Measurements from ENCODE around the gene PSMA6.

DNA sequence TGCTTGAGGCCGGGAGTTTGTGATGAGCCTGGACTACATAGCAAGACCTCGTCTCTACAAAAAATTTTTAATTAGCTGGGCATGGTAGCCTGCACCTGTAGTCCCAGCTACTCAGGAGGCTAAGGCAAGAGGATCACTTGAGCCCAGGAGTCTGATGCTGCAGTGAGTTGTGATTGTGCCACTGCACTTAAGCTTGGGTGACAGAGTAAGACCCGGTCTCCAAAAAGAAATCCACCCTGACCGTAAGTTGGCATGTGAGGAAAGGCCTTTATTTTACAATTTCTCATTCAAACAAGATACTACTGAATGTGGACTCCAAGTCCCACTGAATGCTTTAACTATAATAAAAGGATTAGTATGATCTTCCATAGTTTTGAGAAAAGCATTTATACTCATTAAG lies 27.3 kb downstream of the PSMA6 start:
- TF ChIP-seq, protein P1, sequence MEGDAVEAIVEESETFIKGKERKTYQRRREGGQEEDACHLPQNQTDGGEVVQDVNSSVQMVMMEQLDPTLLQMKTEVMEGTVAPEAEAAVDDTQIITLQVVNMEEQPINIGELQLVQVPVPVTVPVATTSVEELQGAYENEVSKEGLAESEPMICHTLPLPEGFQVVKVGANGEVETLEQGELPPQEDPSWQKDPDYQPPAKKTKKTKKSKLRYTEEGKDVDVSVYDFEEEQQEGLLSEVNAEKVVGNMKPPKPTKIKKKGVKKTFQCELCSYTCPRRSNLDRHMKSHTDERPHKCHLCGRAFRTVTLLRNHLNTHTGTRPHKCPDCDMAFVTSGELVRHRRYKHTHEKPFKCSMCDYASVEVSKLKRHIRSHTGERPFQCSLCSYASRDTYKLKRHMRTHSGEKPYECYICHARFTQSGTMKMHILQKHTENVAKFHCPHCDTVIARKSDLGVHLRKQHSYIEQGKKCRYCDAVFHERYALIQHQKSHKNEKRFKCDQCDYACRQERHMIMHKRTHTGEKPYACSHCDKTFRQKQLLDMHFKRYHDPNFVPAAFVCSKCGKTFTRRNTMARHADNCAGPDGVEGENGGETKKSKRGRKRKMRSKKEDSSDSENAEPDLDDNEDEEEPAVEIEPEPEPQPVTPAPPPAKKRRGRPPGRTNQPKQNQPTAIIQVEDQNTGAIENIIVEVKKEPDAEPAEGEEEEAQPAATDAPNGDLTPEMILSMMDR (conservative IDR thresholded peaks at IDR 0.05 in 1 of 2, IDR thresholded peaks at IDR 0.05 in 1 of 2; ENCODE audit: low read depth in 1 of 2, low read length in 2 of 2), result no peak
- no peak for TF ChIP-seq EZH2 (IDR thresholded peaks at IDR 0.05; ENCODE audit: low read length, missing control alignments)
